Astrocyte of the cerebellum (primary cell): ENCODE data around the gene TNIP2.

Experiments
- DNase-seq: peaks from one replicate; pipeline ENCODE4 v3.0.0-alpha.2; 2011; ENCODE audit warnings: low read depth
- H3K4me3 ChIP-seq: 2 replicates; pipeline ENCODE4 v1.5.1; 2011; ENCODE audit warnings: mild to moderate bottlenecking, low read depth, low read length, moderate library complexity
- CTCF ChIP-seq: IDR thresholded peaks from 2 replicates; pipeline ENCODE4 v1.5.1; 2012; ENCODE audit warnings: low read length, low read depth, moderate library complexity, mild to moderate bottlenecking; ENCODE audit errors: missing control alignments
- in situ Hi-C: cut with HindIII; loops from 2 replicates; pipeline ENCODE4 v1.10.0; 2017; ENCODE audit warnings: low sequenced_read_pairs

The TNIP2 gene

GRCh38 chr4:2696423-2696822 lies 59.7 kb downstream of the TNIP2 start:
- DNase-seq: no peak
- no peak overlapping the region for H3K4me3 ChIP-seq
- in situ Hi-C loops: no loop called here
- TF ChIP-seq CTCF: no peak

GRCh38 chr4:2695346-2696060 lies 60.6 kb downstream of the TNIP2 start:
- TF ChIP-seq CTCF: no peak
- in situ Hi-C loops: no loop called here
- DNase-seq: no peak
- no peak overlapping the region for H3K4me3 ChIP-seq

GRCh38 chr4:2694691-2695090 lies 61.4 kb downstream of the TNIP2 start:
- TF ChIP-seq CTCF: no peak
- no peak for DNase-seq
- in situ Hi-C loops: no loop called here
- H3K4me3 ChIP-seq: no peak overlapping the region

GRCh38 chr4:2691952-2692435 lies 64.1 kb downstream of the TNIP2 start:
- no peak for TF ChIP-seq CTCF
- DNase-seq: no peak
- in situ Hi-C loops: no loop called here
- H3K4me3 ChIP-seq: no peak overlapping the region
